Measurements from ENCODE around the gene MAP3K7.

DNA sequence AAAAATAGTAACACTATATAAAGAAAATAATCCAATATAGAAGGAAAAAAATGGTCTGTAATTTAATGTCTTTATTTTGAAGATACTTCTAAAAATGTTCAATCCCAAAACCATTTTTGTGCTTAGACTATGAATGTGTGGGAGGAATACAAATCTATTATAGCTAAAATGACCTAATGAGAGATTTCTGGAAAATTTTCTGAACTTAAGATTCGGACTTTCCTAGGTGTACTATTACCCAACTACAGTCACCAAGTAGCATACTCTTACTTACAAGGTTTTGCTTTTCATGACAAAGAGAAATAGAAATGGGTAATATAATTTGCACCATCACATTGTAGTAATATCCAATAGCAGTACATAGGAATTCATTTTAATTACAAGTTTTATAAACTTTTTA is 29.9 kb downstream of the MAP3K7 start:
- TF ChIP-seq, protein P1, sequence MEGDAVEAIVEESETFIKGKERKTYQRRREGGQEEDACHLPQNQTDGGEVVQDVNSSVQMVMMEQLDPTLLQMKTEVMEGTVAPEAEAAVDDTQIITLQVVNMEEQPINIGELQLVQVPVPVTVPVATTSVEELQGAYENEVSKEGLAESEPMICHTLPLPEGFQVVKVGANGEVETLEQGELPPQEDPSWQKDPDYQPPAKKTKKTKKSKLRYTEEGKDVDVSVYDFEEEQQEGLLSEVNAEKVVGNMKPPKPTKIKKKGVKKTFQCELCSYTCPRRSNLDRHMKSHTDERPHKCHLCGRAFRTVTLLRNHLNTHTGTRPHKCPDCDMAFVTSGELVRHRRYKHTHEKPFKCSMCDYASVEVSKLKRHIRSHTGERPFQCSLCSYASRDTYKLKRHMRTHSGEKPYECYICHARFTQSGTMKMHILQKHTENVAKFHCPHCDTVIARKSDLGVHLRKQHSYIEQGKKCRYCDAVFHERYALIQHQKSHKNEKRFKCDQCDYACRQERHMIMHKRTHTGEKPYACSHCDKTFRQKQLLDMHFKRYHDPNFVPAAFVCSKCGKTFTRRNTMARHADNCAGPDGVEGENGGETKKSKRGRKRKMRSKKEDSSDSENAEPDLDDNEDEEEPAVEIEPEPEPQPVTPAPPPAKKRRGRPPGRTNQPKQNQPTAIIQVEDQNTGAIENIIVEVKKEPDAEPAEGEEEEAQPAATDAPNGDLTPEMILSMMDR (IDR thresholded peaks at IDR 0.05; ENCODE audit: poor library complexity) = no peak
- TF ChIP-seq EZH2phosphoT487 (IDR thresholded peaks at IDR 0.05; ENCODE audit: low read depth, severe bottlenecking, unreplicated experiment) (no peak), EZH2 (IDR thresholded peaks at IDR 0.05; ENCODE audit: borderline replicate concordance) (no peak)

Data from hepatocyte (in vitro differentiated cells).